ENCODE results near the gene PLAGL2. TPM values are rescaled to one million over a fixed set of nuclear protein-coding genes. Genes with fewer than 3 reads are reported as not detected.

The PLAGL2 gene
- total RNA-seq, 2 experiments from 2014 or later = 89.1 to 98.2 TPM

Other genes starting within 250 kb of the PLAGL2 start
- under 1 TPM in 1 of 2 experiments, not detected in 1; 0.02 TPM for gene XKR7, start 239.6 kb downstream of the PLAGL2 start, total RNA-seq
- gene CCM2L, start 197.3 kb downstream of the PLAGL2 start, total RNA-seq = not detected
- gene HCK, start 155.5 kb downstream of the PLAGL2 start, total RNA-seq = not detected
- gene TM9SF4, start 98.0 kb downstream of the PLAGL2 start, total RNA-seq = 10 to 100 TPM; 43.2 to 66.5 TPM
- gene POFUT1, start 137 bp upstream of the PLAGL2 start, total RNA-seq = 10 to 100 TPM; 51.8 to 54.3 TPM
- gene KIF3B, start 69.9 kb upstream of the PLAGL2 start, total RNA-seq = 10 to 100 TPM; 39.9 to 40.7 TPM
- gene ASXL1, start 150.6 kb upstream of the PLAGL2 start, total RNA-seq = 100 to 1,000 TPM; 129 to 141 TPM